Psoas muscle (tissue), 8 donors: ENCODE data around the gene EIPR1. TPM values are rescaled to one million over a fixed set of nuclear protein-coding genes. Genes with fewer than 3 reads are reported as not detected.
"Not testable (repeated sequence)": the region's sequence is repeated elsewhere in the genome, so short reads cannot be mapped to it uniquely, and the experiment has no call there.

Source experiments
- ATAC-seq, 4 donors: fragments of 200-7000 bp; cut with Tn5 transposase; one replicate each; pipeline ENCODE4 v1.9.1; 2020; ENCODE audit warnings: moderate library complexity in 3 of 4, mild to moderate bottlenecking in 2 of 4
- DNase-seq, 2 donors: peaks; one replicate each; pipeline ENCODE4 v3.0.0-alpha.2; 2020
- H3K27ac ChIP-seq: fragments of 200-600 bp; one replicate; pipeline ENCODE4 v1.8.0; 2022
- H3K27me3 ChIP-seq, 3 donors: fragments of 200-600 bp in 1 of 3; one replicate each; pipeline versions ENCODE4 v1.6.1 to v1.8.0; 2013 to 2022; ENCODE audit warnings: low read length in 2 of 3, mild to moderate bottlenecking in 2 of 3, moderate library complexity in 1 of 3; ENCODE audit not compliant: insufficient read depth in 3 of 3
- H3K36me3 ChIP-seq, 2 donors: fragments of 200-600 bp in 1 of 2; one replicate each; pipeline versions ENCODE4 v1.6.1 to v1.8.0; 2013 to 2022; ENCODE audit warnings: low read depth in 1 of 2, mild to moderate bottlenecking in 1 of 2, moderate library complexity in 1 of 2; ENCODE audit not compliant: insufficient read depth in 1 of 2
- H3K4me1 ChIP-seq: fragments of 200-600 bp; one replicate; pipeline ENCODE4 v1.8.0; 2022
- H3K4me3 ChIP-seq: fragments of 200-600 bp; one replicate; pipeline ENCODE4 v1.8.0; 2022; ENCODE audit warnings: mild to moderate bottlenecking
- H3K9me3 ChIP-seq: fragments of 200-600 bp; one replicate; pipeline ENCODE4 v1.8.0; 2022
- CTCF ChIP-seq: fragments of 200-600 bp; IDR thresholded peaks from one replicate; pipeline ENCODE4 v1.8.0; 2022; ENCODE audit warnings: antibody characterized with exemption
- WGBS, 3 donors: extraction: QIAGEN DNeasy Blood & Tissue Kit; methylation state at CpG; one replicate each; pipeline versions ENCODE4 v1.1.6 to v1.1.7; 2013; 5-methylcytosine and 5-hydroxymethylcytosine counted together
- intact Hi-C, 2 donors: fragments of 100-400 bp; cut with DNase I; formaldehyde crosslinking; loops; one replicate each; pipeline versions ENCODE4 v1.11.0 to v1.14.2; 2022
- polyA plus RNA-seq, 3 donors: library from polyadenylated mRNA; stranded (reverse); fragments of 200-250 nt; gene quantifications; one replicate each; pipeline ENCODE4 v1.2.3, GENCODE V29; 2013
- total RNA-seq, 4 donors: library from RNA; stranded (reverse); fragmentation: NEBNext Ultra II Directional in 2 of 4; extraction: Animal tissue kit (Norgen Biotek cat#: 25700) in 2 of 4; gene quantifications; one replicate each; pipeline versions ENCODE4 v1.2.1 to v1.2.4, GENCODE V29; 2021 to 2023
- donor health status: healthy with polysubstance abuse.
- donor health status: DM: no; HTN: no; CAD: no; lungs with moderate emphysema.
- donor health status: Bipolar disorder and iron deficiency.
- donor health status: healthy.
- donor health status: DM: yes; HTN: yes; CAD: no.
- donor health status: DM: no; HTN: no; CAD: no.
- donor health status: DM: no; HTN: no; CAD: no.
- donor health status: DM: yes; HTN: yes; CAD: no.

The EIPR1 gene
- total and polyA plus RNA-seq, 7 donors, result 9.7 to 42.1 (median 12.5) TPM

GRCh38 chr2:3287896-3288295 is 89.7 kb downstream of the EIPR1 start:
- Histone ChIP-seq H3K9me3 (no peaks in the 10 kb centered on the region), H3K27me3 (no peaks in the 10 kb centered on the region), H3K36me3 (no peaks in the 10 kb centered on the region), H3K4me3 (no peak overlapping the region), H3K27ac (no peak overlapping the region), H3K4me1 (no peaks in the 10 kb centered on the region)
- no peak for DNase-seq
- intact Hi-C loops, result no loop called here
- ATAC-seq, result no peak
- no peak for TF ChIP-seq CTCF
- 89 to 98% (median 92%) methylated on average over 13 of the region's 13 CpGs for WGBS, 3 donors

- DNase-seq, ATAC-seq: not testable (repeated sequence)
- 55 to 69% (median 63%) methylated on average over 13 to 17 of the region's 17 CpGs for WGBS, 3 donors
These were observed 91.0 kb downstream of the EIPR1 start for GRCh38 chr2:3286646-3287036.

GRCh38 chr2:3285901-3286645 is 91.5 kb downstream of the EIPR1 start:
- Histone ChIP-seq H3K9me3 (no peaks in the 10 kb centered on the region), H3K4me1 (no peaks in the 10 kb centered on the region), H3K36me3 (no peaks in the 10 kb centered on the region), H3K4me3 (no peak overlapping the region), H3K27me3 (no peaks in the 10 kb centered on the region), H3K27ac (no peak overlapping the region)
- no peak for TF ChIP-seq CTCF
- ATAC-seq, result no peak
- 78 to 86% (median 82%) methylated on average over 20 to 21 of the region's 21 CpGs for WGBS, 3 donors
- intact Hi-C loops, result no loop called here
- no peak for DNase-seq

More at GRCh38 chr2:3286646-3287036, 91.0 kb downstream of the EIPR1 start:
- H3K27ac ChIP-seq, H3K4me1 ChIP-seq, H3K36me3 ChIP-seq, H3K27me3 ChIP-seq, H3K9me3 ChIP-seq, H3K4me3 ChIP-seq, intact Hi-C loops: not testable (repeated sequence)

- H3K9me3 ChIP-seq, result no peaks in the 10 kb centered on the region
- H3K4me3 ChIP-seq, result no peak overlapping the region
- no peak for TF ChIP-seq CTCF
- intact Hi-C loops, result no loop called here
- no peak overlapping the region for H3K27ac ChIP-seq
- no peaks in the 10 kb centered on the region for H3K36me3 ChIP-seq
- H3K4me1 ChIP-seq, result no peaks in the 10 kb centered on the region
- no peaks in the 10 kb centered on the region for H3K27me3 ChIP-seq
- DNase-seq, result no peak
- ATAC-seq, result no peak
- 74 to 79% (median 74%) methylated on average over 24 of the region's 24 CpGs for WGBS, 3 donors
These were observed 92.7 kb downstream of the EIPR1 start for GRCh38 chr2:3284657-3285630.

GRCh38 chr2:3283876-3284656 is 93.6 kb downstream of the EIPR1 start:
- DNase-seq, H3K9me3 ChIP-seq, H3K27ac ChIP-seq, H3K4me3 ChIP-seq, intact Hi-C loops, H3K4me1 ChIP-seq, H3K36me3 ChIP-seq, H3K27me3 ChIP-seq, ATAC-seq: not testable (repeated sequence)
- WGBS, 3 donors, result 97 to 98% (median 98%) methylated on average over 24 to 29 of the region's 38 CpGs
